Ovary (tissue), 9 donors: ENCODE measurements around the gene PPM1A. TPM values are rescaled to one million over a fixed set of nuclear protein-coding genes. Genes with fewer than 3 reads are reported as not detected.

ENCODE experiments used
- DNase-seq, 5 donors: peaks; one replicate each; pipeline ENCODE4 v3.0.0-alpha.2; 2019 to 2020
- H3K27ac ChIP-seq, 2 donors: fragments of 200-600 bp; one replicate each; pipeline versions ENCODE4 v1.5.1 to v1.8.0; 2019 to 2022
- H3K27me3 ChIP-seq: fragments of 200-600 bp; one replicate; pipeline ENCODE4 v1.8.0; 2022
- H3K36me3 ChIP-seq: fragments of 200-600 bp; sonication (generic); one replicate; pipeline ENCODE4 v1.5.1; 2019
- H3K4me1 ChIP-seq: one replicate; pipeline ENCODE4 v1.8.1; 2013; ENCODE audit warnings: mild to moderate bottlenecking, moderate library complexity; ENCODE audit not compliant: insufficient read depth
- H3K4me3 ChIP-seq: fragments of 200-600 bp; sonication (generic); one replicate; pipeline ENCODE4 v1.5.1; 2017
- H3K9me3 ChIP-seq, 2 donors: fragments of 200-600 bp in 1 of 2; sonication (generic) in 1 of 2; one replicate each; pipeline versions ENCODE4 v1.5.1 to v1.8.1; 2013 to 2019; ENCODE audit warnings: mild to moderate bottlenecking in 1 of 2, moderate library complexity in 1 of 2
- EP300 ChIP-seq: sonication (generic); formaldehyde crosslinking; IDR thresholded peaks from one replicate; pipeline ENCODE4 v1.6.1; 2017; ENCODE audit warnings: antibody characterized with exemption
- POLR2A ChIP-seq: fragments of 450-650 bp; IDR thresholded peaks from one replicate; pipeline ENCODE4 v1.6.1; 2017; ENCODE audit warnings: antibody characterized with exemption, mild to moderate bottlenecking, moderate library complexity
- WGBS, 3 donors: extraction: QIAGEN DNeasy Blood & Tissue Kit in 1 of 3; methylation state at CpG; one replicate each; pipeline versions ENCODE4 v1.1.5 to v1.1.7; 2013 to 2017; 5-methylcytosine and 5-hydroxymethylcytosine counted together
- intact Hi-C, 4 donors: fragments of 100-400 bp; cut with DNase I; formaldehyde crosslinking; loops; one replicate each; pipeline versions ENCODE4 v1.11.0 to v1.15.1; 2022 to 2023
- polyA plus RNA-seq, 2 donors: library from polyadenylated mRNA; stranded (reverse); fragments of 200-250 nt in 1 of 2; fragments of 350-450 nt in 1 of 2; fragmentation: Illumina TruSeq in 1 of 2; extraction: RNeasy Lipid Tissue Mini Kit (QIAGEN cat#74804) in 1 of 2; gene quantifications; one replicate each; pipeline ENCODE4 v1.2.3, GENCODE V29; 2013 to 2014
- total RNA-seq, 7 donors: library from RNA; depleted of rRNA in 2 of 7; stranded (reverse); fragments of >200 nt in 2 of 7; fragmentation: NEBNext Ultra II Directional in 3 of 7; extraction: Animal tissue kit (Norgen Biotek cat#: 25700) in 3 of 7; gene quantifications; one replicate each; pipeline versions ENCODE4 v1.1.0 to v1.2.4, GENCODE V29; 2016 to 2023
- TF ChIP-seq, protein P1 (sequence below), 3 donors: fragments of 450-650 bp in 2 of 3; fragments of 200-600 bp in 1 of 3; IDR thresholded peaks; one replicate each; pipeline versions ENCODE4 v1.5.1 to v1.8.0; 2016 to 2022; ENCODE audit warnings: antibody characterized with exemption in 3 of 3, mild to moderate bottlenecking in 1 of 3
- donor health status: DM: no; HTN: no; CAD: no; lungs with moderate emphysema.
- donor health status: DM: no; HTN: no; CAD: no.
- donor health status: Bipolar disorder and iron deficiency.
- donor health status: DM: yes; HTN: yes; CAD: no.
- donor health status: DM: no; HTN: no; CAD: no.
- donor health status: DM: yes; HTN: yes; CAD: no.

PPM1A gene
- total and polyA plus RNA-seq, 9 donors, result 15.0 to 44.7 (median 38.5) TPM

DNA sequence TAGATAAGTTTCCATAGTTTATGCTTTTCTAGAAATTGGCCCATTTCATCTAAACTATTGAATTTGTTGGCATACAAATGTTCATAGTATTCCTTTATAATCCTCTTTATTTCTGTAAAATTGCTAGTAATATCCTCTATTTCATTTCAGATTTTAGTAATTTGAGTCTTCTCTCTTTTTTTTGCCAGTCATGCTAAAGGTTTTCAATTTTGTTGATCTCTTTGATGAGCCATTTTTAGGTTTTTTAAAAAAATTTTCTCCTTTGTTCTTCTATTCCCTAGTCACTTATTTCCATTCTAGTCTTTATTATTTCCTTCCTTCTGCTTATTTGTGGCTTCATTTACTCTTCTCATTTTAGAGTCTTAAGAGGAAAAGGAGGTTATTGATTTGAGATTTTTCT is 19.4 kb upstream of the PPM1A start:
- no peaks in the 10 kb centered on the region for H3K36me3 ChIP-seq
- intact Hi-C loops, result no loop called here
- no peaks in the 10 kb centered on the region for H3K4me1 ChIP-seq
- H3K9me3 ChIP-seq, result no peaks in the 10 kb centered on the region
- no peaks in the 10 kb centered on the region for H3K27me3 ChIP-seq
- H3K4me3 ChIP-seq, result no peak overlapping the region
- DNase-seq, result no peak
- no peak overlapping the region for H3K27ac ChIP-seq
- TF ChIP-seq EP300, result no peak
- TF ChIP-seq, protein P1, sequence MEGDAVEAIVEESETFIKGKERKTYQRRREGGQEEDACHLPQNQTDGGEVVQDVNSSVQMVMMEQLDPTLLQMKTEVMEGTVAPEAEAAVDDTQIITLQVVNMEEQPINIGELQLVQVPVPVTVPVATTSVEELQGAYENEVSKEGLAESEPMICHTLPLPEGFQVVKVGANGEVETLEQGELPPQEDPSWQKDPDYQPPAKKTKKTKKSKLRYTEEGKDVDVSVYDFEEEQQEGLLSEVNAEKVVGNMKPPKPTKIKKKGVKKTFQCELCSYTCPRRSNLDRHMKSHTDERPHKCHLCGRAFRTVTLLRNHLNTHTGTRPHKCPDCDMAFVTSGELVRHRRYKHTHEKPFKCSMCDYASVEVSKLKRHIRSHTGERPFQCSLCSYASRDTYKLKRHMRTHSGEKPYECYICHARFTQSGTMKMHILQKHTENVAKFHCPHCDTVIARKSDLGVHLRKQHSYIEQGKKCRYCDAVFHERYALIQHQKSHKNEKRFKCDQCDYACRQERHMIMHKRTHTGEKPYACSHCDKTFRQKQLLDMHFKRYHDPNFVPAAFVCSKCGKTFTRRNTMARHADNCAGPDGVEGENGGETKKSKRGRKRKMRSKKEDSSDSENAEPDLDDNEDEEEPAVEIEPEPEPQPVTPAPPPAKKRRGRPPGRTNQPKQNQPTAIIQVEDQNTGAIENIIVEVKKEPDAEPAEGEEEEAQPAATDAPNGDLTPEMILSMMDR (IDR thresholded peaks at IDR 0.05), result no peak
- TF ChIP-seq POLR2A, result no peak

DNA sequence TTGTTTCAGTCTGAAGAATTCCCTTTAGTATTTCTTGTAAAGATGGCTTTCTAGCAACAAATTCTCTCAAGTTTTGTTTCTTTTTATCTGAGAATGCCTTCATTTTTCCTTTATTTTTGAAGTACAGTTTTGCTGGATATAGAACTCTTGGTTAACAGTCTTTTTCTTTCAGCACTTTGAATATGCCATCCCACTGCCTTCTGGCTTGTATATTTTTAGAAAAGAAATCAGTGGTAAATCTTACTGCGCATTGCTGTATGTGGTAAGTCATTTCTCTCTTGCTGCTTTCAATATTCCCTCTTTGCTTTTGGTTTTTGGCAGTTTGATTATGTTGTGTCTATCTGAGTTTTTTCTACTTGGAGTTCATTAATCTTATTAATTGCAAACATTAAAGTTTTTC is 16.8 kb upstream of the PPM1A start:
- Histone ChIP-seq H3K36me3 (no peaks in the 10 kb centered on the region), H3K9me3 (no peaks in the 10 kb centered on the region), H3K4me1 (no peaks in the 10 kb centered on the region), H3K4me3 (no peak overlapping the region), H3K27me3 (no peaks in the 10 kb centered on the region), H3K27ac (no peak overlapping the region)
- WGBS, 3 donors, result 93 to 100% (median 98%) methylated on average over 1 of the region's 1 CpG
- intact Hi-C loops, result no loop called here
- no peak for DNase-seq
- TF ChIP-seq, protein P1 (IDR thresholded peaks at IDR 0.05), result no peak
- TF ChIP-seq POLR2A (no peak), EP300 (no peak)

DNA sequence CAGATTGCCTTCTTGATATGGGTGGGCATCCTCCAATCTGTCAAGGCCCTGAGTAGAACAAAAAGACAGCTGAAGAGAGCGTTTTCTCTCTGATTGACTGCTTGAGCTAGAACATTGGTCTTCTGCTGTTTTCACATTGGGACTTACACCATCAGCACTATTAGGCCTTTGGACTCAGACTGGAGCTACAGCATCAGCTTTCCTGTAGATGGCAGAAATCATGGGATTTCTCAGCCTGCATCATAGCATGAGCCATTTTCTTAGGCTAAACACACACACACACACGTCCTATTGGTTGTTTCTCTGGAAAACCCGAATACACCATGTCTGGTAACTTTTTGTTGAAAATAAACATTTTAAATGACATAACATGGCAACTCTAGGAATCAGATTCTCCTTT is 15.8 kb upstream of the PPM1A start:
- H3K4me1 ChIP-seq, result no peaks in the 10 kb centered on the region
- no peak overlapping the region for H3K4me3 ChIP-seq
- H3K27ac ChIP-seq, result no peak overlapping the region
- intact Hi-C loops, result no loop called here
- DNase-seq, result no peak
- no peaks in the 10 kb centered on the region for H3K36me3 ChIP-seq
- no peaks in the 10 kb centered on the region for H3K27me3 ChIP-seq
- H3K9me3 ChIP-seq, result no peaks in the 10 kb centered on the region
- WGBS, 3 donors, result 69 to 79% (median 73%) methylated on average over 3 of the region's 3 CpGs
- TF ChIP-seq, protein P1 (IDR thresholded peaks at IDR 0.05), result no peak
- TF ChIP-seq POLR2A, result no peak
- no peak for TF ChIP-seq EP300

- Histone ChIP-seq H3K27ac (no peak overlapping the region), H3K4me3 (no peak overlapping the region), H3K36me3 (no peaks in the 10 kb centered on the region), H3K4me1 (no peaks in the 10 kb centered on the region), H3K9me3 (no peaks in the 10 kb centered on the region), H3K27me3 (no peaks in the 10 kb centered on the region)
- intact Hi-C loops, result no loop called here
- TF ChIP-seq, protein P1 (IDR thresholded peaks at IDR 0.05), result no peak
- TF ChIP-seq POLR2A (no peak), EP300 (no peak)
- DNase-seq, result no peak
Measured at GRCh38 chr14:60233891-60234290, 15.1 kb upstream of the PPM1A start.

DNA sequence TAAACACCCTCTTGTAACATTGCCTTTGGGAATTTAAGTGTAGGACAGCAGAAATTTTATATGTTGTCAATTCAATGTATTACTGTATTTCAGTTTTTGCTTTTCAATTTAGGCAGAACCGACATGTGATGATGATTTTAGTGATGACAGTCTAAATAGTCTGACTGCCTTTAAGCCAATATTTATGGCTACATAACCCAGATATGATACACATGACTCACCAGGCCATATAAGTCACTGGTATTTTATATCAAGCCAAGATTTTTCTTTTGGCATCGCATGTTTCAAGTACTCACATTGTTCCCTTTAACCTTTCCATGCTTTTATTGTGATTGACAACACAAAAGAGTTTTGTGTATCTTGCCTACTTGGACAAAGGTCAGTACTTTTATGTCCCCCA is 13.6 kb upstream of the PPM1A start:
- Histone ChIP-seq H3K4me1 (no peaks in the 10 kb centered on the region), H3K4me3 (no peak overlapping the region), H3K27ac (no peak overlapping the region), H3K9me3 (no peaks in the 10 kb centered on the region), H3K36me3 (no peaks in the 10 kb centered on the region), H3K27me3 (no peaks in the 10 kb centered on the region)
- intact Hi-C loops, result no loop called here
- DNase-seq, result no peak
- WGBS, 3 donors, result 70 to 84% (median 71%) methylated on average over 2 of the region's 2 CpGs
- TF ChIP-seq EP300 (no peak), POLR2A (no peak)
- TF ChIP-seq, protein P1 (IDR thresholded peaks at IDR 0.05), result no peak
